ENCODE results near the gene ARHGAP29.
A peak's percentile ranks its signal among the peaks of the same experiment; 100 is the strongest.

ARHGAP29 gene

DNA sequence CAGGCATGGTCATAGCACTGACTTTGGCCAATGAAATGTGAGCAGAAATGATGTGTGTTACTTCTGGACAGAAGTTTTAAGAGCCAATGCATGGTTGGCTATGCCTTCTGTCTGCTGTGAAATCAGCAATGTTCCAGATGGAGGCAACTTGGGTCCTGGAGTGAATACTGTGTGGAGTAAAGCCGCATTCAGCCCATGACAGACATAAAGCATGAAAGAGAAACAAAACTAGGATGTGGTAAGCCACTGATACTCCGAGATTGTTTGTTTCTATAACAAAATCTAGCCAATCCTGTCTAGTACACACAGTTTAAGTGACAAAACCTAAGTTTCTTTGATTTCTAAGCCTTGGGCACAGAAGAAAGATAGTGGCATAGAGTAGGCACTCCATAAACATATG, 47.1 kb upstream of the ARHGAP29 start:
- TF ChIP-seq, protein P1, sequence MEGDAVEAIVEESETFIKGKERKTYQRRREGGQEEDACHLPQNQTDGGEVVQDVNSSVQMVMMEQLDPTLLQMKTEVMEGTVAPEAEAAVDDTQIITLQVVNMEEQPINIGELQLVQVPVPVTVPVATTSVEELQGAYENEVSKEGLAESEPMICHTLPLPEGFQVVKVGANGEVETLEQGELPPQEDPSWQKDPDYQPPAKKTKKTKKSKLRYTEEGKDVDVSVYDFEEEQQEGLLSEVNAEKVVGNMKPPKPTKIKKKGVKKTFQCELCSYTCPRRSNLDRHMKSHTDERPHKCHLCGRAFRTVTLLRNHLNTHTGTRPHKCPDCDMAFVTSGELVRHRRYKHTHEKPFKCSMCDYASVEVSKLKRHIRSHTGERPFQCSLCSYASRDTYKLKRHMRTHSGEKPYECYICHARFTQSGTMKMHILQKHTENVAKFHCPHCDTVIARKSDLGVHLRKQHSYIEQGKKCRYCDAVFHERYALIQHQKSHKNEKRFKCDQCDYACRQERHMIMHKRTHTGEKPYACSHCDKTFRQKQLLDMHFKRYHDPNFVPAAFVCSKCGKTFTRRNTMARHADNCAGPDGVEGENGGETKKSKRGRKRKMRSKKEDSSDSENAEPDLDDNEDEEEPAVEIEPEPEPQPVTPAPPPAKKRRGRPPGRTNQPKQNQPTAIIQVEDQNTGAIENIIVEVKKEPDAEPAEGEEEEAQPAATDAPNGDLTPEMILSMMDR (conservative IDR thresholded peaks at IDR 0.05; ENCODE audit: low read depth, low read length), result no peak
- peak overlapping the region; percentile 24 for H3K4me2 ChIP-seq
- no peak overlapping the region for H3K27ac ChIP-seq
- H4K20me1 ChIP-seq (ENCODE audit: insufficient read depth), result no peaks in the 10 kb centered on the region
- no peak overlapping the region for H3K9ac ChIP-seq
- H3K4me1 ChIP-seq (ENCODE audit: low read depth, poor library complexity, severe bottlenecking), result peaks cover 16% of the 10 kb centered on the region
- no peaks in the 10 kb centered on the region for H3K79me2 ChIP-seq (ENCODE audit: insufficient read depth, low read depth)
- no peaks in the 10 kb centered on the region for H3K36me3 ChIP-seq (ENCODE audit: insufficient read depth)
- no peaks in the 10 kb centered on the region for H3K27me3 ChIP-seq (ENCODE audit: insufficient read depth, low read depth)
- H3K4me3 ChIP-seq (IDR thresholded peaks at IDR 0.05; ENCODE audit: insufficient read depth, low read depth, low read length), result no peak overlapping the region
- H2AFZ ChIP-seq (ENCODE audit: low read depth), result no peak overlapping the region

GRCh38 chr1:94283462-94283861, 46.1 kb upstream of the ARHGAP29 start:
- Histone ChIP-seq H2AFZ (ENCODE audit: low read depth) (no peak overlapping the region), H3K79me2 (ENCODE audit: insufficient read depth, low read depth) (no peaks in the 10 kb centered on the region), H3K27me3 (ENCODE audit: insufficient read depth, low read depth) (no peaks in the 10 kb centered on the region), H3K36me3 (ENCODE audit: insufficient read depth) (no peaks in the 10 kb centered on the region), H3K9ac (no peak overlapping the region), H3K4me2 (no peak overlapping the region), H3K27ac (no peak overlapping the region), H3K4me3 (IDR thresholded peaks at IDR 0.05; ENCODE audit: insufficient read depth, low read depth, low read length) (no peak overlapping the region), H3K4me1 (ENCODE audit: low read depth, poor library complexity, severe bottlenecking) (peaks cover 16% of the 10 kb centered on the region), H4K20me1 (ENCODE audit: insufficient read depth) (no peaks in the 10 kb centered on the region)
- TF ChIP-seq, protein P1 (conservative IDR thresholded peaks at IDR 0.05; ENCODE audit: low read depth, low read length), result no peak

GRCh38 chr1:94282143-94282711, 44.8 kb upstream of the ARHGAP29 start:
- TF ChIP-seq, protein P1 (conservative IDR thresholded peaks at IDR 0.05; ENCODE audit: low read depth, low read length), result no peak

DNA sequence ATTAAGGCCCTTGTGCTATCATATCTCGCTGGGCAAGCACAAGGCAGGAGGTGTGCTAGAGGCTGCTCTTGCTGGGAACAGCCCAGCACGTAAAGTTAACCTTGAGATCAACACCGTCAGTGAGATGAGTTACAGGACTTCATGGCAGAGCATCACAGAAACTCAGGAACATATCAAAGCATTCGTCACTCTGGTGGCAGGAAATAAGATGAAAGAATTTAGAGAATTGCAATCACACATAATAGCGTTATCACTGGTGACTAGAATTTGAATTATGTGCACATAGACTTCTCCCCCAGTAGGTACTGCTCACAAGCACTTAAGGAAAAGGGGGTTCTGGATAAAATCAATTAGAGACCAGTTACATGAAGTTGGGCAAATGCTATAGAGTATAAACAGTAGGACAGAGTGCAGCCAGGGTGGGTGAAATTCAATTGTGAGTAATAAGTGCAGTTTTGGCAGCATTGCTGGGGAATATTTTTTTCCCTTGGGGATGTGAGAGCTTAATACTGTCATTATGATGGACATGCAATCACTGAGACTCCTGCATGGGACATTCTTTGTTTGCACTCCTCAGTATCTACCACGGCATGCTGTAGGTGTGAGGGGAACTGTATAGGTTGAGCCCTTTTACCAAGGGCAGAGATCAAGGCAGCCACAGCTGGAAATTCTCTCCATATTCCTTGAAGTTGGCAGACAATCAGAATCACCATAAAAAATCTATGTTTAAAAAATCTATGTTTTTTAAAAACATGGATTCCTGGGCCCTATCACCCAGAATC, 44.2 kb upstream of the ARHGAP29 start:
- Histone ChIP-seq H2AFZ (ENCODE audit: low read depth) (no peak overlapping the region), H3K27me3 (ENCODE audit: insufficient read depth, low read depth) (no peaks in the 10 kb centered on the region), H3K9ac (no peak overlapping the region), H3K4me2 (no peak overlapping the region), H3K36me3 (ENCODE audit: insufficient read depth) (no peaks in the 10 kb centered on the region), H4K20me1 (ENCODE audit: insufficient read depth) (no peaks in the 10 kb centered on the region), H3K4me1 (ENCODE audit: low read depth, poor library complexity, severe bottlenecking) (peaks cover 16% of the 10 kb centered on the region), H3K4me3 (IDR thresholded peaks at IDR 0.05; ENCODE audit: insufficient read depth, low read depth, low read length) (no peak overlapping the region), H3K79me2 (ENCODE audit: insufficient read depth, low read depth) (no peaks in the 10 kb centered on the region), H3K27ac (no peak overlapping the region)
- TF ChIP-seq, protein P1 (conservative IDR thresholded peaks at IDR 0.05; ENCODE audit: low read depth, low read length), result no peak

More at GRCh38 chr1:94282143-94282711, 44.8 kb upstream of the ARHGAP29 start:
- Histone ChIP-seq H2AFZ (ENCODE audit: low read depth) (no peak overlapping the region), H3K79me2 (ENCODE audit: insufficient read depth, low read depth) (no peaks in the 10 kb centered on the region), H3K9ac (no peak overlapping the region), H3K4me1 (ENCODE audit: low read depth, poor library complexity, severe bottlenecking) (peaks cover 16% of the 10 kb centered on the region), H4K20me1 (ENCODE audit: insufficient read depth) (no peaks in the 10 kb centered on the region), H3K4me2 (no peak overlapping the region), H3K27me3 (ENCODE audit: insufficient read depth, low read depth) (no peaks in the 10 kb centered on the region), H3K4me3 (IDR thresholded peaks at IDR 0.05; ENCODE audit: insufficient read depth, low read depth, low read length) (no peak overlapping the region), H3K27ac (no peak overlapping the region), H3K36me3 (ENCODE audit: insufficient read depth) (no peaks in the 10 kb centered on the region)
